Mesenchymal stem cell (in vitro differentiated cells and primary cell): Measurements from ENCODE around the gene ITK.

Source experiments
- DNase-seq: peaks from one replicate; pipeline ENCODE4 v3.0.0-alpha.2; 2013
- H2AFZ ChIP-seq: one replicate; pipeline ENCODE4 v1.6.1; 2013; ENCODE audit warnings: low read depth, mild to moderate bottlenecking, control low read depth, inconsistent platforms, low read length, moderate library complexity
- H2AK5ac ChIP-seq: 2 replicates; pipeline ENCODE4 v1.6.1; 2013; ENCODE audit warnings: low read length, moderate library complexity, mild to moderate bottlenecking, inconsistent platforms; ENCODE audit not compliant: severe bottlenecking
- H2BK120ac ChIP-seq: one replicate; pipeline ENCODE4 v1.6.1; 2013; ENCODE audit warnings: low read depth, mild to moderate bottlenecking, inconsistent platforms, low read length, moderate library complexity
- H2BK12ac ChIP-seq, 2 experiments: one replicate each; pipeline ENCODE4 v1.6.1; 2013; ENCODE audit warnings: inconsistent platforms in 2 of 2, low read length in 2 of 2, mild to moderate bottlenecking in 2 of 2, moderate library complexity in 2 of 2, control low read depth in 1 of 2
- H2BK15ac ChIP-seq: one replicate; pipeline ENCODE4 v1.6.1; 2013; ENCODE audit warnings: mild to moderate bottlenecking, low read depth, inconsistent platforms; ENCODE audit not compliant: poor library complexity, severe bottlenecking
- H2BK5ac ChIP-seq: 2 replicates; pipeline ENCODE4 v1.6.1; 2013; ENCODE audit warnings: low read depth, mild to moderate bottlenecking, low read length, control low read depth, inconsistent platforms; ENCODE audit not compliant: poor library complexity, severe bottlenecking
- H3K14ac ChIP-seq, 2 experiments: one replicate each; pipeline ENCODE4 v1.6.1; 2013; ENCODE audit warnings: inconsistent platforms in 2 of 2, low read length in 2 of 2, control low read depth in 1 of 2, mild to moderate bottlenecking in 1 of 2, moderate library complexity in 1 of 2
- H3K18ac ChIP-seq, 2 experiments: one replicate each; pipeline ENCODE4 v1.6.1; 2013; ENCODE audit warnings: inconsistent platforms in 2 of 2, low read length in 2 of 2, control low read depth in 1 of 2, low read depth in 1 of 2, mild to moderate bottlenecking in 1 of 2
- H3K23ac ChIP-seq, 2 experiments: one replicate each; pipeline ENCODE4 v1.6.1; 2013; ENCODE audit warnings: inconsistent platforms in 2 of 2, low read length in 2 of 2, mild to moderate bottlenecking in 2 of 2, moderate library complexity in 2 of 2, control low read depth in 1 of 2
- H3K27ac ChIP-seq: 2 replicates; pipeline ENCODE4 v1.5.1; 2013; ENCODE audit warnings: mild to moderate bottlenecking, moderate library complexity, low read length, control low read depth, inconsistent platforms; ENCODE audit not compliant: poor library complexity, severe bottlenecking
- H3K27me3 ChIP-seq, 2 experiments: 2 replicates each; pipeline versions ENCODE4 v1.6.1 to v1.7.0; 2013; ENCODE audit warnings: low read length in 2 of 2, mild to moderate bottlenecking in 2 of 2, moderate library complexity in 2 of 2, control low read depth in 1 of 2, inconsistent platforms in 1 of 2; ENCODE audit not compliant: control insufficient read depth in 1 of 2, insufficient read depth in 1 of 2
- H3K36me3 ChIP-seq, 2 experiments: 2 replicates each; pipeline versions ENCODE4 v1.6.1 to v1.7.0; 2013; ENCODE audit warnings: low read length in 2 of 2, control low read depth in 1 of 2, inconsistent platforms in 1 of 2, low read depth in 1 of 2, mild to moderate bottlenecking in 1 of 2; ENCODE audit not compliant: insufficient read depth in 2 of 2, control insufficient read depth in 1 of 2
- H3K4ac ChIP-seq, 2 experiments: one replicate each; pipeline ENCODE4 v1.6.1; 2013; ENCODE audit warnings: inconsistent platforms in 2 of 2, low read length in 2 of 2, mild to moderate bottlenecking in 2 of 2, moderate library complexity in 2 of 2, control low read depth in 1 of 2, low read depth in 1 of 2
- H3K4me1 ChIP-seq: 2 replicates; pipeline ENCODE4 v1.6.1; 2013; ENCODE audit warnings: low read depth, low read length, control low read depth; ENCODE audit not compliant: control insufficient read depth, insufficient read depth
- H3K4me2 ChIP-seq: 2 replicates; pipeline ENCODE4 v1.6.1; 2013; ENCODE audit warnings: low read length, mild to moderate bottlenecking, inconsistent platforms; ENCODE audit not compliant: poor library complexity, severe bottlenecking
- H3K4me3 ChIP-seq, 2 experiments: 2 replicates each; pipeline versions ENCODE4 v1.5.1 to v1.7.0; 2013; ENCODE audit warnings: low read length in 2 of 2, mild to moderate bottlenecking in 2 of 2, control low read depth in 1 of 2, low read depth in 1 of 2; ENCODE audit not compliant: insufficient read depth in 1 of 2
- H3K79me1 ChIP-seq: replicated peaks from 2 replicates; pipeline ENCODE4 v1.6.1; 2013; ENCODE audit warnings: mild to moderate bottlenecking, control low read depth, low read length, inconsistent platforms; ENCODE audit not compliant: poor library complexity, severe bottlenecking
- H3K9ac ChIP-seq: 2 replicates; pipeline ENCODE4 v1.7.0; 2013; ENCODE audit warnings: mild to moderate bottlenecking, low read length, moderate library complexity
- H3K9me3 ChIP-seq: 2 replicates; pipeline ENCODE4 v1.7.0; 2013; ENCODE audit warnings: mild to moderate bottlenecking, low read length; ENCODE audit not compliant: control insufficient read depth
- H4K8ac ChIP-seq: one replicate; pipeline ENCODE4 v1.6.1; 2013; ENCODE audit warnings: inconsistent platforms, mild to moderate bottlenecking, low read length, moderate library complexity
- H4K91ac ChIP-seq: one replicate; pipeline ENCODE4 v1.6.1; 2013; ENCODE audit warnings: mild to moderate bottlenecking, low read length, inconsistent platforms
- WGBS: methylation state at CpG from one replicate; pipeline ENCODE4 v1.1.7; 2013; ENCODE audit warnings: mixed read lengths; 5-methylcytosine and 5-hydroxymethylcytosine counted together

ITK gene

GRCh38 chr5:157300564-157300963 lies 119.9 kb downstream of the ITK start:
- Histone ChIP-seq H4K8ac (no peak overlapping the region), H3K23ac (no peak overlapping the region), H3K27me3 (no peaks in the 10 kb centered on the region), H2BK120ac (no peak overlapping the region), H4K91ac (no peak overlapping the region), H3K4me1 (no peaks in the 10 kb centered on the region), H2BK15ac (no peak overlapping the region), H3K4ac (no peak overlapping the region), H2AFZ (no peak overlapping the region), H3K36me3 (peaks cover 0 to 41% of the 10 kb centered on the region in 2 experiments), H3K4me2 (no peak overlapping the region), H3K79me1 (no peaks in the 10 kb centered on the region), H3K18ac (no peak overlapping the region), H3K14ac (no peak overlapping the region), H3K9ac (no peak overlapping the region), H3K9me3 (no peaks in the 10 kb centered on the region), H3K4me3 (no peak overlapping the region), H2BK5ac (no peak overlapping the region), H3K27ac (no peak overlapping the region), H2AK5ac (no peak overlapping the region), H2BK12ac (no peak overlapping the region)
- no peak for DNase-seq
- WGBS = 84% methylated on average over 10 of the region's 10 CpGs

DNA sequence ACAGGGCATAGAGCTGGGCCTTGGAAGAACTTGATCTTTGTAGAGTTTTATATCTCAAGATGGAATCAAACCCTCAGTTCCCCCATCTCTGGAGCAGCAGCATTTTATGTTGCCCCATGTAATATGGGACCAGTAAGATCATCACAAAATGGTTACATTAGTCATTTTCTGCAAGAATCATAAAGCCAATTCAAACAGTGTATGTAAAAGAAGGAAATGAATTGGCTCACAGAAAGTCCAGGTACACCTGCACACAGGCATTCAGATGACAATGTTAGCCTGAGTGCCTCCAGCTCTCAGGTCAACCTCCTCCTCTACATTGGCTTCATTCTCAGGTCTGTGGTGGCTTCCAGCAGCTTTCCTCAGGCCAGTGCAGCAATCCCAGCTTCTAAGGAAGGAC lies 120.4 kb downstream of the ITK start:
- Histone ChIP-seq H3K23ac (no peak overlapping the region), H2BK5ac (no peak overlapping the region), H3K4me1 (no peaks in the 10 kb centered on the region), H2BK120ac (no peak overlapping the region), H3K9me3 (no peaks in the 10 kb centered on the region), H2BK12ac (no peak overlapping the region), H4K8ac (no peak overlapping the region), H3K4ac (no peak overlapping the region), H2AFZ (no peak overlapping the region), H3K4me2 (no peak overlapping the region), H3K27me3 (no peaks in the 10 kb centered on the region), H2AK5ac (no peak overlapping the region), H3K9ac (no peak overlapping the region), H3K18ac (no peak overlapping the region), H3K36me3 (peaks cover 0 to 36% of the 10 kb centered on the region in 2 experiments), H2BK15ac (no peak overlapping the region), H3K14ac (no peak overlapping the region), H4K91ac (no peak overlapping the region), H3K79me1 (peaks cover 2% of the 10 kb centered on the region), H3K27ac (no peak overlapping the region), H3K4me3 (no peak overlapping the region)
- DNase-seq = no peak

DNA sequence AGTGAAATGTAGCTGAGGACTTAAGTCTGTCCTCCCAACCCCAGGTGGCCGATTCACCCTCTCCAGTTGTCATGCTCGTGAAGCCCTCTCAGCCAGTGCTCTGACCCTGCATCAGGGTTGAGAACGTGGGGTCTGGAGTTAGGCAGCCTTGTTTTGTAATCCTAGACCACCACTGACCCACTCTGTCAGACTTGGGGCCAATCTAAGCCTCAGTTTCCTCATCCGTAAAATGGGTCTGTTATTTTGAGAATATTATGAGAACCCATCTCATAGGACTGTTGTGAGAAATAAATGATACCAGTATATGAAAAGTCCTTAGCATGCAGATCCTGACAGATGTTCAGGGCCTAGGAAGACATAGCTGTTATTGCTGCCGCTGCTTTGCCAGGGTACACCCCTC lies 122.4 kb downstream of the ITK start:
- peaks cover 0 to 29% of the 10 kb centered on the region in 2 experiments for H3K36me3 ChIP-seq
- no peak overlapping the region for H3K14ac ChIP-seq
- H2BK12ac ChIP-seq = no peak overlapping the region
- H3K27me3 ChIP-seq = no peaks in the 10 kb centered on the region
- H3K27ac ChIP-seq = no peak overlapping the region
- no peak overlapping the region for H3K9ac ChIP-seq
- no peak overlapping the region for H3K4me3 ChIP-seq
- WGBS = 87% methylated on average over 5 of the region's 5 CpGs
- no peak overlapping the region for H2AK5ac ChIP-seq
- H3K79me1 ChIP-seq = peaks cover 2% of the 10 kb centered on the region
- no peak overlapping the region for H2BK120ac ChIP-seq
- H3K9me3 ChIP-seq = no peaks in the 10 kb centered on the region
- H3K4me1 ChIP-seq = no peaks in the 10 kb centered on the region
- no peak overlapping the region for H2AFZ ChIP-seq
- no peak for DNase-seq
- no peak overlapping the region for H3K18ac ChIP-seq
- H2BK15ac ChIP-seq = no peak overlapping the region
- H3K23ac ChIP-seq = no peak overlapping the region
- no peak overlapping the region for H4K91ac ChIP-seq
- no peak overlapping the region for H3K4me2 ChIP-seq
- no peak overlapping the region for H3K4ac ChIP-seq
- no peak overlapping the region for H2BK5ac ChIP-seq
- no peak overlapping the region for H4K8ac ChIP-seq

DNA sequence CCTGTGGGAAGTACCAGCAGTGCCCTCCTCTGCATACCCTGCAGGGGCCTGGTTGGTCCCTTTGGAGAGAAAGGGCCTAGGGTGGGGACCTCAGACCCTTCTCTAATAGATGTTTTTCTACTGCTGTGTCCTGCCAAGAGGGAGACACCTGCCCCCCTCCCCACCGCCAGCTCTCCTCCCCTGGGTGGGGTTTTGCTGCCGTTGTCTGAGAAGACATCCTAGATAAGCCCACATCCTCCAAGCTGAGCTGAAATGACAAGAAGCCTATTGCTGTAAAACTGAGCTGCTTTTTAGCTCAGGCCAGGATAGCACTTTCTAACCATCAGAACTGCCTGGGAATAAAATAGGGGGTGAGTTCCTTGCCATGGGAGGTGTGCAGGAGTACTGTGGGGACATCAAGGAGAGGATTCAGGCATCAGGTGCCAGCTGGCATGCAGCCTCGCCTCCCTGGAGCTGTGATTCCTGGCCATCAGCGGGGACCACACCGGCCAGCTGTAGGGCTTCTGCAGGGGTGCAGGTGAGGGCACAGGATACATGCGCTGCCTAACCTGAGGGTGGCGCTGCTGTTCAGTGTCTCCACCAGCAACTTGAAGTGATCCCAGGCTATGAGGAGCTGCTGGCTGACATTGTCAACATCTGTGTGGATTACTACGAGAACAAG lies 123.2 kb downstream of the ITK start:
- no peak overlapping the region for H3K18ac ChIP-seq
- H2BK5ac ChIP-seq = no peak overlapping the region
- no peak overlapping the region for H3K9ac ChIP-seq
- no peak overlapping the region for H4K8ac ChIP-seq
- no peaks in the 10 kb centered on the region for H3K4me1 ChIP-seq
- no peak overlapping the region for H2BK12ac ChIP-seq
- no peak overlapping the region for H3K23ac ChIP-seq
- no peaks in the 10 kb centered on the region for H3K9me3 ChIP-seq
- no peak overlapping the region for H2AFZ ChIP-seq
- no peak overlapping the region for H2AK5ac ChIP-seq
- no peak overlapping the region for H3K4me2 ChIP-seq
- H2BK15ac ChIP-seq = no peak overlapping the region
- no peak overlapping the region for H3K4ac ChIP-seq
- no peak overlapping the region for H3K4me3 ChIP-seq
- no peak overlapping the region for H4K91ac ChIP-seq
- peaks cover 0 to 29% of the 10 kb centered on the region in 2 experiments for H3K36me3 ChIP-seq
- no peak overlapping the region for H2BK120ac ChIP-seq
- H3K27me3 ChIP-seq = no peaks in the 10 kb centered on the region
- WGBS = 75% methylated on average over 8 of the region's 8 CpGs
- no peak overlapping the region for H3K27ac ChIP-seq
- H3K14ac ChIP-seq = no peak overlapping the region
- no peak for DNase-seq
- H3K79me1 ChIP-seq = peaks cover 2% of the 10 kb centered on the region
